ENCODE measurements around the gene BEST3.
"Not testable (repeated sequence)": the region's sequence is repeated elsewhere in the genome, so short reads cannot be mapped to it uniquely, and the experiment has no call there.

BEST3 gene

GRCh38 chr12:69645031-69645430 is 54.1 kb downstream of the BEST3 start:
- DNase-seq, result no peak

- DNase-seq, result no peak
These were observed 54.6 kb downstream of the BEST3 start for GRCh38 chr12:69644511-69644910.

GRCh38 chr12:69642531-69642930 is 56.6 kb downstream of the BEST3 start:
- DNase-seq, result no peak

- DNase-seq, result no peak
These were observed 57.6 kb downstream of the BEST3 start for GRCh38 chr12:69641546-69641945.

GRCh38 chr12:69639400-69640016 is 59.6 kb downstream of the BEST3 start:
- DNase-seq, result peak in 1 of 2 donors; percentile 17

GRCh38 chr12:69633061-69633460 is 66.0 kb downstream of the BEST3 start:
- DNase-seq, result no peak

GRCh38 chr12:69630191-69630590 is 68.9 kb downstream of the BEST3 start:
- DNase-seq, result no peak

GRCh38 chr12:69627501-69627900 is 71.6 kb downstream of the BEST3 start:
- DNase-seq, result no peak

- no peak for DNase-seq
These were observed 75.1 kb downstream of the BEST3 start for GRCh38 chr12:69623970-69624369.

GRCh38 chr12:69621551-69621950 is 77.6 kb downstream of the BEST3 start:
- no peak for DNase-seq

GRCh38 chr12:69620921-69621320 is 78.2 kb downstream of the BEST3 start:
- no peak for DNase-seq

- DNase-seq, result no peak
These were observed 79.0 kb downstream of the BEST3 start for GRCh38 chr12:69620077-69620476.

GRCh38 chr12:69619050-69619449 is 80.1 kb downstream of the BEST3 start:
- no peak for DNase-seq

- no peak for DNase-seq
These were observed 83.1 kb downstream of the BEST3 start for GRCh38 chr12:69616025-69616424.

- no peak for DNase-seq
These were observed 85.8 kb downstream of the BEST3 start for GRCh38 chr12:69613351-69613750.

- DNase-seq, result no peak
These were observed 88.4 kb downstream of the BEST3 start, which contains the start of gene LRRC10 for GRCh38 chr12:69610729-69611128. TSS of gene LRRC10 (minus strand) at chr12:69610907. CDS start at chr12:69610838, 69 bp downstream.

GRCh38 chr12:69610126-69610525 is 89.0 kb downstream of the BEST3 start:
- no peak for DNase-seq

GRCh38 chr12:69608114-69608513 is 91.0 kb downstream of the BEST3 start:
- DNase-seq, result no peak

GRCh38 chr12:69604275-69604674 is 94.8 kb downstream of the BEST3 start:
- DNase-seq, result not testable (repeated sequence)

Data from hippocampal formation (tissue), 2 donors.